Neural progenitor cell (in vitro differentiated cells): ENCODE measurements around the gene DNAH14.

Experiments
- EZH2 ChIP-seq: fragments of 200-600 bp; sonication (generic); IDR thresholded peaks from 2 replicates; pipeline ENCODE4 v1.6.1; 2017; ENCODE audit warnings: antibody characterized with exemption, mild to moderate bottlenecking, moderate library complexity
- EZH2phosphoT487 ChIP-seq: fragments of 200-600 bp; sonication (generic); IDR thresholded peaks from 2 replicates; pipeline ENCODE4 v1.6.1; 2017; ENCODE audit warnings: antibody characterized with exemption
- TF ChIP-seq, protein P1 (sequence below): fragments of 200-600 bp; sonication (generic); IDR thresholded peaks from 2 replicates; pipeline ENCODE4 v1.5.1; 2017; ENCODE audit warnings: antibody characterized with exemption, mild to moderate bottlenecking

- TF ChIP-seq, protein P1, sequence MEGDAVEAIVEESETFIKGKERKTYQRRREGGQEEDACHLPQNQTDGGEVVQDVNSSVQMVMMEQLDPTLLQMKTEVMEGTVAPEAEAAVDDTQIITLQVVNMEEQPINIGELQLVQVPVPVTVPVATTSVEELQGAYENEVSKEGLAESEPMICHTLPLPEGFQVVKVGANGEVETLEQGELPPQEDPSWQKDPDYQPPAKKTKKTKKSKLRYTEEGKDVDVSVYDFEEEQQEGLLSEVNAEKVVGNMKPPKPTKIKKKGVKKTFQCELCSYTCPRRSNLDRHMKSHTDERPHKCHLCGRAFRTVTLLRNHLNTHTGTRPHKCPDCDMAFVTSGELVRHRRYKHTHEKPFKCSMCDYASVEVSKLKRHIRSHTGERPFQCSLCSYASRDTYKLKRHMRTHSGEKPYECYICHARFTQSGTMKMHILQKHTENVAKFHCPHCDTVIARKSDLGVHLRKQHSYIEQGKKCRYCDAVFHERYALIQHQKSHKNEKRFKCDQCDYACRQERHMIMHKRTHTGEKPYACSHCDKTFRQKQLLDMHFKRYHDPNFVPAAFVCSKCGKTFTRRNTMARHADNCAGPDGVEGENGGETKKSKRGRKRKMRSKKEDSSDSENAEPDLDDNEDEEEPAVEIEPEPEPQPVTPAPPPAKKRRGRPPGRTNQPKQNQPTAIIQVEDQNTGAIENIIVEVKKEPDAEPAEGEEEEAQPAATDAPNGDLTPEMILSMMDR: no peak
- TF ChIP-seq EZH2 (no peak), EZH2phosphoT487 (no peak)
Measured at GRCh38 chr1:224928906-224929305, 569 bp upstream of the DNAH14 start.
